HEK293 (cell line): Measurements from ENCODE around the gene CYB5R4.

Experiments
- BCL11B ChIP-seq: fragments of 450-650 bp; formaldehyde crosslinking; IDR thresholded peaks from 2 replicates; pipeline ENCODE4 v1.5.1; 2016; ENCODE audit warnings: low read depth, missing biosample characterization, missing genetic modification characterization
- GLIS1 ChIP-seq: fragments of 450-650 bp; formaldehyde crosslinking; IDR thresholded peaks from 2 replicates; pipeline ENCODE4 v1.5.1; 2016; ENCODE audit warnings: missing biosample characterization, missing genetic modification characterization
- KLF17 ChIP-seq: fragments of 450-650 bp; formaldehyde crosslinking; IDR thresholded peaks from 2 replicates; pipeline ENCODE4 v1.5.1; 2016; ENCODE audit warnings: missing biosample characterization, missing genetic modification characterization
- KLF7 ChIP-seq: fragments of 450-650 bp; formaldehyde crosslinking; IDR thresholded peaks from 2 replicates; pipeline ENCODE4 v1.5.1; 2016; ENCODE audit warnings: missing biosample characterization, missing genetic modification characterization, borderline replicate concordance
- KLF8 ChIP-seq: fragments of 450-650 bp; formaldehyde crosslinking; IDR thresholded peaks from 2 replicates; pipeline ENCODE4 v1.5.1; 2016; ENCODE audit warnings: missing biosample characterization, missing genetic modification characterization
- MYNN ChIP-seq: fragments of 450-650 bp; formaldehyde crosslinking; IDR thresholded peaks from 2 replicates; pipeline ENCODE4 v1.5.1; 2016; ENCODE audit warnings: missing biosample characterization, missing genetic modification characterization, borderline replicate concordance
- PATZ1 ChIP-seq: fragments of 450-650 bp; formaldehyde crosslinking; IDR thresholded peaks from 2 replicates; pipeline ENCODE4 v1.5.1; 2016; ENCODE audit warnings: missing biosample characterization, missing genetic modification characterization
- PBX3 ChIP-seq: sonication (generic); formaldehyde crosslinking; IDR thresholded peaks from 2 replicates; pipeline ENCODE4 v1.8.1; 2022; ENCODE audit warnings: mild to moderate bottlenecking, moderate library complexity, missing genetic modification reagents
- PRDM10 ChIP-seq: fragments of 450-650 bp; formaldehyde crosslinking; IDR thresholded peaks from 2 replicates; pipeline ENCODE4 v1.5.1; 2016; ENCODE audit warnings: missing biosample characterization, missing genetic modification characterization
- PRDM4 ChIP-seq: fragments of 450-650 bp; formaldehyde crosslinking; IDR thresholded peaks from 2 replicates; pipeline ENCODE4 v1.5.1; 2017; ENCODE audit warnings: missing biosample characterization, missing genetic modification characterization
- PRDM6 ChIP-seq: fragments of 450-650 bp; formaldehyde crosslinking; IDR thresholded peaks from 2 replicates; pipeline ENCODE4 v1.5.1; 2017; ENCODE audit warnings: missing biosample characterization, missing genetic modification characterization
- SCRT2 ChIP-seq: fragments of 450-650 bp; formaldehyde crosslinking; IDR thresholded peaks from 2 replicates; pipeline ENCODE4 v1.5.1; 2016; ENCODE audit warnings: missing biosample characterization, missing genetic modification characterization
- ZEB2 ChIP-seq: fragments of 450-650 bp; formaldehyde crosslinking; IDR thresholded peaks from 2 replicates; pipeline ENCODE4 v1.5.1; 2016; ENCODE audit warnings: missing biosample characterization, missing genetic modification characterization
- ZNF140 ChIP-seq: fragments of 450-650 bp; formaldehyde crosslinking; IDR thresholded peaks from 2 replicates; pipeline ENCODE4 v1.5.1; 2016; ENCODE audit warnings: missing biosample characterization, missing genetic modification characterization
- ZNF155 ChIP-seq: fragments of 450-650 bp; formaldehyde crosslinking; IDR thresholded peaks from 2 replicates; pipeline ENCODE4 v1.5.1; 2016; ENCODE audit warnings: missing biosample characterization, missing genetic modification characterization
- ZNF157 ChIP-seq: fragments of 450-650 bp; formaldehyde crosslinking; IDR thresholded peaks from 2 replicates; pipeline ENCODE4 v1.5.1; 2016; ENCODE audit warnings: missing biosample characterization, missing genetic modification characterization
- ZNF174 ChIP-seq: fragments of 450-650 bp; formaldehyde crosslinking; IDR thresholded peaks from 2 replicates; pipeline ENCODE4 v1.5.0; 2017; ENCODE audit warnings: missing biosample characterization, mild to moderate bottlenecking, missing genetic modification characterization
- ZNF175 ChIP-seq: fragments of 450-650 bp; formaldehyde crosslinking; IDR thresholded peaks from 2 replicates; pipeline ENCODE4 v1.5.1; 2016; ENCODE audit warnings: missing biosample characterization, missing genetic modification characterization
- ZNF239 ChIP-seq: fragments of 450-650 bp; formaldehyde crosslinking; IDR thresholded peaks from 2 replicates; pipeline ENCODE4 v1.5.1; 2016; ENCODE audit warnings: missing biosample characterization, missing genetic modification characterization
- ZNF341 ChIP-seq: fragments of 450-650 bp; formaldehyde crosslinking; IDR thresholded peaks from 2 replicates; pipeline ENCODE4; 2016; ENCODE audit warnings: low read depth, missing biosample characterization, missing genetic modification characterization
- ZNF488 ChIP-seq: fragments of 450-650 bp; formaldehyde crosslinking; IDR thresholded peaks from 2 replicates; pipeline ENCODE4 v1.5.1; 2016; ENCODE audit warnings: missing biosample characterization, missing genetic modification characterization
- ZNF513 ChIP-seq: fragments of 450-650 bp; IDR thresholded peaks from 2 replicates; pipeline ENCODE4 v1.5.1; 2018; ENCODE audit warnings: missing biosample characterization, missing genetic modification characterization
- ZNF645 ChIP-seq: fragments of 450-650 bp; formaldehyde crosslinking; IDR thresholded peaks from 2 replicates; pipeline ENCODE4; 2016; ENCODE audit warnings: missing biosample characterization, missing genetic modification characterization
- ZNF843 ChIP-seq: fragments of 450-650 bp; formaldehyde crosslinking; IDR thresholded peaks from 2 replicates; pipeline ENCODE4 v1.5.1; 2016; ENCODE audit warnings: missing biosample characterization, missing genetic modification characterization

Gene CYB5R4

GRCh38 chr6:83883240-83883639 is 23.8 kb downstream of the CYB5R4 start (continued):
- TF ChIP-seq MYNN (tag by site-specific recombination) (no peak), ZNF140 (tag by site-specific recombination) (no peak), PBX3 (no peak), KLF17 (tag by site-specific recombination) (no peak), ZNF645 (tag by site-specific recombination) (no peak), SCRT2 (tag by site-specific recombination) (no peak), KLF7 (tag by site-specific recombination) (no peak), PRDM10 (tag by site-specific recombination) (no peak), ZNF239 (tag by site-specific recombination) (no peak), PATZ1 (tag by site-specific recombination) (no peak), GLIS1 (tag by site-specific recombination) (no peak), KLF8 (peak; percentile 11; the same call in 1 of the 2 replicates), ZNF513 (tag by site-specific recombination) (0 out of 2 replicates have a peak, but pooled peaks have one; percentile 25), PRDM4 (tag by site-specific recombination) (peak; percentile 65; the same call in 1 of the 2 replicates), ZNF488 (tag by site-specific recombination) (no peak), ZNF843 (peak; percentile 78), PRDM6 (tag by site-specific recombination) (peak; percentile 97), ZNF157 (tag by site-specific recombination) (no peak), ZNF175 (tag by site-specific recombination) (no peak), ZNF341 (no peak), BCL11B (no peak), ZEB2 (no peak; the same call in 1 of the 2 replicates), ZNF155 (no peak), ZNF174 (tag by site-specific recombination) (no peak)
